Myocyte (in vitro differentiated cells): ENCODE measurements around the gene TSKU. TPM values are rescaled to one million over a fixed set of nuclear protein-coding genes. Genes with fewer than 3 reads are reported as not detected.
A peak's percentile ranks its signal among the peaks of the same experiment; 100 is the strongest.
"Not testable (repeated sequence)": the region's sequence is repeated elsewhere in the genome, so short reads cannot be mapped to it uniquely, and the experiment has no call there.

Source experiments
- DNase-seq: peaks from one replicate; pipeline ENCODE4 v3.0.0-alpha.2; 2012; ENCODE audit warnings: low read depth
- total RNA-seq: library from RNA; depleted of rRNA; stranded (reverse); fragments of >200 nt; gene quantifications from 2 replicates; pipeline ENCODE4 v1.2.3, GENCODE V29; 2014

The TSKU gene
- total RNA-seq, 1 donor from 2014 or later = 15.5 TPM

GRCh38 chr11:76823481-76824028 is 40.4 kb downstream of the TSKU start:
- DNase-seq = peak; percentile 41

GRCh38 chr11:76824083-76824939 is 41.2 kb downstream of the TSKU start:
- no peak for DNase-seq

- DNase-seq = no peak
Observed at GRCh38 chr11:76824980-76825725, 42.0 kb downstream of the TSKU start.

- DNase-seq = no peak
Observed at GRCh38 chr11:76825726-76826396, 42.7 kb downstream of the TSKU start.

GRCh38 chr11:76826508-76826907 is 43.4 kb downstream of the TSKU start:
- DNase-seq = not testable (repeated sequence)

GRCh38 chr11:76827005-76827404 is 43.8 kb downstream of the TSKU start:
- not testable (repeated sequence) for DNase-seq

- no peak for DNase-seq
Observed at GRCh38 chr11:76830639-76831327, 47.6 kb downstream of the TSKU start.

GRCh38 chr11:76831686-76832310 is 48.6 kb downstream of the TSKU start:
- DNase-seq = no peak

GRCh38 chr11:76832361-76832760 is 49.2 kb downstream of the TSKU start:
- no peak for DNase-seq

- no peak for DNase-seq
Observed at GRCh38 chr11:76834151-76834550, 51.0 kb downstream of the TSKU start.

GRCh38 chr11:76835036-76835435 is 51.9 kb downstream of the TSKU start:
- DNase-seq = no peak

GRCh38 chr11:76835928-76836612 is 52.9 kb downstream of the TSKU start:
- peak; percentile 68 for DNase-seq

GRCh38 chr11:76836613-76837291 is 53.6 kb downstream of the TSKU start:
- no peak for DNase-seq

GRCh38 chr11:76837696-76838677 is 54.8 kb downstream of the TSKU start:
- DNase-seq = no peak

- DNase-seq = no peak
Observed at GRCh38 chr11:76838678-76839068, 55.5 kb downstream of the TSKU start.

GRCh38 chr11:76839311-76839710 is 56.2 kb downstream of the TSKU start:
- DNase-seq = no peak

- no peak for DNase-seq
Observed at GRCh38 chr11:76841923-76842452, 58.8 kb downstream of the TSKU start.

- no peak for DNase-seq
Observed at GRCh38 chr11:76843907-76844306, 60.8 kb downstream of the TSKU start.
